GM23338 (cell line): ENCODE data around the gene MPO. TPM values are rescaled to one million over a fixed set of nuclear protein-coding genes. Genes with fewer than 3 reads are reported as not detected.

ENCODE experiments used
- ATAC-seq: fragments of 200-7000 bp; cut with Tn5 transposase; 3 replicates; pipeline ENCODE4 v1.9.1; 2020
- DNase-seq: peaks from one replicate; pipeline ENCODE4 v3.0.0-alpha.2; 2015; ENCODE audit warnings: low spot score
- H2AFZ ChIP-seq: fragments of 200-600 bp; sonication (generic); 2 replicates; pipeline ENCODE4 v1.8.0; 2016; ENCODE audit warnings: antibody characterized with exemption, mild to moderate bottlenecking, moderate library complexity
- H3F3A ChIP-seq: fragments of 200-600 bp; sonication (generic); replicated peaks from 2 replicates; pipeline ENCODE4 v1.8.0; 2017; ENCODE audit warnings: antibody characterized with exemption, mixed run types, low read depth
- H3K27ac ChIP-seq: fragments of 200-600 bp; sonication (generic); 2 replicates; pipeline ENCODE4 v1.6.1; 2016; ENCODE audit warnings: low read depth
- H3K27me3 ChIP-seq: fragments of 200-600 bp; sonication (generic); 2 replicates; pipeline ENCODE4 v1.8.0; 2016; ENCODE audit warnings: mild to moderate bottlenecking, mixed run types, moderate library complexity; ENCODE audit not compliant: insufficient read depth
- H3K36me3 ChIP-seq: fragments of 200-600 bp; sonication (generic); 2 replicates; pipeline ENCODE4 v1.8.0; 2016; ENCODE audit warnings: mild to moderate bottlenecking; ENCODE audit not compliant: insufficient read depth
- H3K4me1 ChIP-seq: fragments of 200-600 bp; sonication (generic); 2 replicates; pipeline ENCODE4 v1.8.0; 2016; ENCODE audit warnings: mild to moderate bottlenecking, moderate library complexity; ENCODE audit not compliant: insufficient read depth
- H3K4me2 ChIP-seq: fragments of 200-600 bp; sonication (generic); 2 replicates; pipeline ENCODE4 v1.7.1; 2017; ENCODE audit warnings: mixed run types
- H3K4me3 ChIP-seq: fragments of 200-600 bp; sonication (generic); 2 replicates; pipeline ENCODE4 v1.6.1; 2016; ENCODE audit warnings: mixed run types
- H3K79me2 ChIP-seq: fragments of 200-600 bp; sonication (generic); replicated peaks from 2 replicates; pipeline ENCODE4 v1.8.0; 2017; ENCODE audit warnings: mild to moderate bottlenecking; ENCODE audit not compliant: insufficient read depth
- H3K9me2 ChIP-seq: fragments of 200-600 bp; sonication (generic); 2 replicates; pipeline ENCODE4 v1.8.0; 2017; ENCODE audit not compliant: insufficient read depth
- H4K20me1 ChIP-seq: fragments of 200-600 bp; sonication (generic); replicated peaks from 2 replicates; pipeline ENCODE4 v1.8.0; 2017; ENCODE audit warnings: mild to moderate bottlenecking; ENCODE audit not compliant: insufficient read depth
- H3K27ac Mint-ChIP-seq: 2 replicates; pipeline ENCODE4 v1.8.0; 2020; ENCODE audit warnings: inconsistent platforms, mild to moderate bottlenecking, moderate library complexity, mixed read lengths
- H3K27me3 Mint-ChIP-seq: 3 replicates; pipeline ENCODE4 v1.8.0; 2022; ENCODE audit warnings: low read depth, mild to moderate bottlenecking, moderate library complexity, mixed read lengths, inconsistent platforms; ENCODE audit not compliant: insufficient read depth, poor library complexity
- H3K36me3 Mint-ChIP-seq: 3 replicates; pipeline ENCODE4 v1.8.0; 2021; ENCODE audit warnings: low read depth, mild to moderate bottlenecking, inconsistent platforms, moderate library complexity, mixed read lengths
- H3K4me1 Mint-ChIP-seq: 3 replicates; pipeline ENCODE4 v1.8.0; 2020; ENCODE audit warnings: mild to moderate bottlenecking, inconsistent platforms, mixed read lengths
- H3K4me3 Mint-ChIP-seq: 3 replicates; pipeline ENCODE4 v1.8.0; 2021; ENCODE audit warnings: moderate library complexity, mild to moderate bottlenecking, inconsistent platforms, mixed read lengths
- H3K9me3 Mint-ChIP-seq: 3 replicates; pipeline ENCODE4 v1.8.0; 2020; ENCODE audit warnings: moderate library complexity, mild to moderate bottlenecking, inconsistent platforms, mixed read lengths
- CREB1 ChIP-seq: fragments of 250-450 bp; sonication (Bioruptor Pico); IDR thresholded peaks from 2 replicates; pipeline ENCODE4 v1.5.0; 2020; ENCODE audit warnings: low read depth, mild to moderate bottlenecking, moderate library complexity
- CTCF ChIP-seq, 2 experiments: fragments of 200-600 bp in 1 of 2; sonication (generic) in 1 of 2; conservative IDR thresholded peaks; 2 replicates each; pipeline versions ENCODE4 v1.5.1 to v1.6.1; 2016 to 2017; ENCODE audit warnings: antibody characterized with exemption in 2 of 2, low read depth in 2 of 2, mild to moderate bottlenecking in 2 of 2, moderate library complexity in 1 of 2
- EZH2 ChIP-seq: fragments of 200-600 bp; sonication (generic); IDR thresholded peaks from one replicate; pipeline ENCODE4 v1.8.0; 2017; ENCODE audit warnings: antibody characterized with exemption, mild to moderate bottlenecking, low read depth; ENCODE audit not compliant: unreplicated experiment
- EZH2phosphoT487 ChIP-seq: fragments of 200-600 bp; sonication (generic); IDR thresholded peaks from one replicate; pipeline ENCODE4 v1.8.1; 2018; ENCODE audit warnings: antibody characterized with exemption; ENCODE audit not compliant: unreplicated experiment
- JUNB ChIP-seq: IDR thresholded peaks from one replicate; pipeline ENCODE4 v1.6.1; 2016; ENCODE audit warnings: antibody characterized with exemption; ENCODE audit not compliant: unreplicated experiment
- NANOG ChIP-seq: IDR thresholded peaks from 2 replicates; pipeline ENCODE4 v1.6.1; 2016; ENCODE audit warnings: antibody characterized with exemption, borderline replicate concordance
- POLR2AphosphoS5 ChIP-seq: IDR thresholded peaks from 2 replicates; pipeline ENCODE4 v1.6.1; 2016; ENCODE audit warnings: antibody characterized with exemption, low read depth
- REST ChIP-seq: IDR thresholded peaks from one replicate; pipeline ENCODE4 v1.6.1; 2018; ENCODE audit warnings: antibody characterized with exemption; ENCODE audit not compliant: unreplicated experiment
- STAT1 ChIP-seq: IDR thresholded peaks from one replicate; pipeline ENCODE4 v1.6.1; 2016; ENCODE audit warnings: antibody characterized with exemption; ENCODE audit not compliant: unreplicated experiment
- ZNF114 ChIP-seq: fragments of 250-450 bp; sonication (Bioruptor Pico); IDR thresholded peaks from 2 replicates; pipeline ENCODE4 v1.5.0; 2020; ENCODE audit warnings: mild to moderate bottlenecking, moderate library complexity
- ZNF331 ChIP-seq: fragments of 250-450 bp; sonication (Bioruptor Pico); IDR thresholded peaks from 2 replicates; pipeline ENCODE4 v1.5.0; 2020; ENCODE audit warnings: low read depth, mild to moderate bottlenecking, moderate library complexity
- polyA plus RNA-seq: library from polyadenylated mRNA; unstranded; fragments of >200 nt; fragmentation: Nextera tagmentation; extraction: Ambion mirVana; gene quantifications from 2 replicates; pipeline ENCODE4 v1.2.1, GENCODE V29; 2016
- total RNA-seq: library from RNA; depleted of rRNA; stranded (reverse); fragments of >200 nt; shearing (Covaris generic); gene quantifications from 2 replicates; pipeline ENCODE4 v1.2.3, GENCODE V29; 2014
- TF ChIP-seq, protein P1 (sequence below): IDR thresholded peaks from 2 replicates; pipeline ENCODE4 v1.6.1; 2016; ENCODE audit warnings: antibody characterized with exemption
- TF ChIP-seq, protein P2 (sequence below): fragments of 250-450 bp; sonication (Bioruptor Pico); IDR thresholded peaks from 2 replicates; pipeline ENCODE4 v1.5.0; 2020; ENCODE audit warnings: mild to moderate bottlenecking, moderate library complexity

Gene MPO
- total and polyA plus RNA-seq, 2 experiments from 2014 or later: 0.08 TPM; not detected in 1

GRCh38 chr17:58267347-58268324 lies 13.1 kb downstream of the MPO start:
- H3K27me3 Mint-ChIP-seq: peaks cover 9% of the 10 kb centered on the region

More at GRCh38 chr17:58267347-58268324, 13.1 kb downstream of the MPO start:
- Mint-ChIP-seq H3K4me1 (no peaks in the 10 kb centered on the region), H3K27ac (no peak overlapping the region), H3K36me3 (no peaks in the 10 kb centered on the region), H3K9me3 (no peaks in the 10 kb centered on the region), H3K4me3 (no peak overlapping the region)
- no peak overlapping the region for H3K4me2 ChIP-seq
- DNase-seq (no peak), ATAC-seq (no peak)
- no peaks in the 10 kb centered on the region for H4K20me1 ChIP-seq
- H2AFZ ChIP-seq: no peak overlapping the region
- no peaks in the 10 kb centered on the region for H3F3A ChIP-seq
- H3K36me3 ChIP-seq: no peaks in the 10 kb centered on the region
- peaks cover 3% of the 10 kb centered on the region; the same call in 1 of the 2 replicates for H3K27me3 ChIP-seq
- no peaks in the 10 kb centered on the region for H3K9me2 ChIP-seq
- H3K79me2 ChIP-seq: no peaks in the 10 kb centered on the region
- no peak overlapping the region for H3K27ac ChIP-seq
- H3K4me3 ChIP-seq: no peak overlapping the region
- no peaks in the 10 kb centered on the region for H3K4me1 ChIP-seq
- no peak for TF ChIP-seq STAT1
- no peak for TF ChIP-seq EZH2phosphoT487
- no peak for TF ChIP-seq JUNB
- TF ChIP-seq, protein P1, sequence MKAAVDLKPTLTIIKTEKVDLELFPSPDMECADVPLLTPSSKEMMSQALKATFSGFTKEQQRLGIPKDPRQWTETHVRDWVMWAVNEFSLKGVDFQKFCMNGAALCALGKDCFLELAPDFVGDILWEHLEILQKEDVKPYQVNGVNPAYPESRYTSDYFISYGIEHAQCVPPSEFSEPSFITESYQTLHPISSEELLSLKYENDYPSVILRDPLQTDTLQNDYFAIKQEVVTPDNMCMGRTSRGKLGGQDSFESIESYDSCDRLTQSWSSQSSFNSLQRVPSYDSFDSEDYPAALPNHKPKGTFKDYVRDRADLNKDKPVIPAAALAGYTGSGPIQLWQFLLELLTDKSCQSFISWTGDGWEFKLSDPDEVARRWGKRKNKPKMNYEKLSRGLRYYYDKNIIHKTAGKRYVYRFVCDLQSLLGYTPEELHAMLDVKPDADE: no peak
- no peak for TF ChIP-seq ZNF114 (CRISPR knock-in tag)
- TF ChIP-seq EZH2: no peak
- no peak for TF ChIP-seq POLR2AphosphoS5
- no peak for TF ChIP-seq CTCF (conservative IDR thresholded peaks at IDR 0.05; ENCODE audit: low read depth in 2 of 2)
- no peak for TF ChIP-seq CREB1 (CRISPR knock-in tag)
- TF ChIP-seq ZNF331 (CRISPR knock-in tag): no peak
- TF ChIP-seq, protein P2, sequence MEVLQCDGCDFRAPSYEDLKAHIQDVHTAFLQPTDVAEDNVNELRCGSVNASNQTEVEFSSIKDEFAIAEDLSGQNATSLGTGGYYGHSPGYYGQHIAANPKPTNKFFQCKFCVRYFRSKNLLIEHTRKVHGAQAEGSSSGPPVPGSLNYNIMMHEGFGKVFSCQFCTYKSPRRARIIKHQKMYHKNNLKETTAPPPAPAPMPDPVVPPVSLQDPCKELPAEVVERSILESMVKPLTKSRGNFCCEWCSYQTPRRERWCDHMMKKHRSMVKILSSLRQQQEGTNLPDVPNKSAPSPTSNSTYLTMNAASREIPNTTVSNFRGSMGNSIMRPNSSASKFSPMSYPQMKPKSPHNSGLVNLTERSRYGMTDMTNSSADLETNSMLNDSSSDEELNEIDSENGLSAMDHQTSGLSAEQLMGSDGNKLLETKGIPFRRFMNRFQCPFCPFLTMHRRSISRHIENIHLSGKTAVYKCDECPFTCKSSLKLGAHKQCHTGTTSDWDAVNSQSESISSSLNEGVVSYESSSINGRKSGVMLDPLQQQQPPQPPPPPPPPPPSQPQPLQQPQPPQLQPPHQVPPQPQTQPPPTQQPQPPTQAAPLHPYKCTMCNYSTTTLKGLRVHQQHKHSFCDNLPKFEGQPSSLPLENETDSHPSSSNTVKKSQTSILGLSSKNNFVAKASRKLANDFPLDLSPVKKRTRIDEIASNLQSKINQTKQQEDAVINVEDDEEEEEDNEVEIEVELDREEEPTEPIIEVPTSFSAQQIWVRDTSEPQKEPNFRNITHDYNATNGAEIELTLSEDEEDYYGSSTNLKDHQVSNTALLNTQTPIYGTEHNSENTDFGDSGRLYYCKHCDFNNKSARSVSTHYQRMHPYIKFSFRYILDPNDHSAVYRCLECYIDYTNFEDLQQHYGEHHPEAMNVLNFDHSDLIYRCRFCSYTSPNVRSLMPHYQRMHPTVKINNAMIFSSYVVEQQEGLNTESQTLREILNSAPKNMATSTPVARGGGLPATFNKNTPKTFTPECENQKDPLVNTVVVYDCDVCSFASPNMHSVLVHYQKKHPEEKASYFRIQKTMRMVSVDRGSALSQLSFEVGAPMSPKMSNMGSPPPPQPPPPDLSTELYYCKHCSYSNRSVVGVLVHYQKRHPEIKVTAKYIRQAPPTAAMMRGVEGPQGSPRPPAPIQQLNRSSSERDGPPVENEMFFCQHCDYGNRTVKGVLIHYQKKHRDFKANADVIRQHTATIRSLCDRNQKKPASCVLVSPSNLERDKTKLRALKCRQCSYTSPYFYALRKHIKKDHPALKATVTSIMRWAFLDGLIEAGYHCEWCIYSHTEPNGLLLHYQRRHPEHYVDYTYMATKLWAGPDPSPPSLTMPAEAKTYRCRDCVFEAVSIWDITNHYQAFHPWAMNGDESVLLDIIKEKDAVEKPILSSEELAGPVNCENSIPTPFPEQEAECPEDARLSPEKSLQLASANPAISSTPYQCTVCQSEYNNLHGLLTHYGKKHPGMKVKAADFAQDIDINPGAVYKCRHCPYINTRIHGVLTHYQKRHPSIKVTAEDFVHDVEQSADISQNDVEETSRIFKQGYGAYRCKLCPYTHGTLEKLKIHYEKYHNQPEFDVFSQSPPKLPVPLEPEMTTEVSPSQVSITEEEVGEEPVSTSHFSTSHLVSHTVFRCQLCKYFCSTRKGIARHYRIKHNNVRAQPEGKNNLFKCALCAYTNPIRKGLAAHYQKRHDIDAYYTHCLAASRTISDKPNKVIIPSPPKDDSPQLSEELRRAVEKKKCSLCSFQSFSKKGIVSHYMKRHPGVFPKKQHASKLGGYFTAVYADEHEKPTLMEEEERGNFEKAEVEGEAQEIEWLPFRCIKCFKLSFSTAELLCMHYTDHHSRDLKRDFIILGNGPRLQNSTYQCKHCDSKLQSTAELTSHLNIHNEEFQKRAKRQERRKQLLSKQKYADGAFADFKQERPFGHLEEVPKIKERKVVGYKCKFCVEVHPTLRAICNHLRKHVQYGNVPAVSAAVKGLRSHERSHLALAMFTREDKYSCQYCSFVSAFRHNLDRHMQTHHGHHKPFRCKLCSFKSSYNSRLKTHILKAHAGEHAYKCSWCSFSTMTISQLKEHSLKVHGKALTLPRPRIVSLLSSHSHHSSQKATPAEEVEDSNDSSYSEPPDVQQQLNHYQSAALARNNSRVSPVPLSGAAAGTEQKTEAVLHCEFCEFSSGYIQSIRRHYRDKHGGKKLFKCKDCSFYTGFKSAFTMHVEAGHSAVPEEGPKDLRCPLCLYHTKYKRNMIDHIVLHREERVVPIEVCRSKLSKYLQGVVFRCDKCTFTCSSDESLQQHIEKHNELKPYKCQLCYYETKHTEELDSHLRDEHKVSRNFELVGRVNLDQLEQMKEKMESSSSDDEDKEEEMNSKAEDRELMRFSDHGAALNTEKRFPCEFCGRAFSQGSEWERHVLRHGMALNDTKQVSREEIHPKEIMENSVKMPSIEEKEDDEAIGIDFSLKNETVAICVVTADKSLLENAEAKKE (CRISPR knock-in tag): no peak
- TF ChIP-seq REST: no peak
- TF ChIP-seq NANOG: no peak
